Central memory CD8-positive, alpha-beta T cell (primary cell): ENCODE measurements around the gene CCNT2.
"Not testable (repeated sequence)": the region's sequence is repeated elsewhere in the genome, so short reads cannot be mapped to it uniquely, and the experiment has no call there.

Source experiments
- ATAC-seq: fragments of 150-1000 bp; cut with Tn5 transposase; replicated peaks from 2 replicates; pipeline ENCODE4 v1.10.0; 2022; ENCODE audit warnings: mild to moderate bottlenecking, moderate FRiP score, moderate number of reproducible peaks; ENCODE audit not compliant: poor library complexity, severe bottlenecking; ENCODE audit errors: extremely low read depth
- DNase-seq, 2 donors: peaks; one replicate each; pipeline ENCODE4 v3.0.0; 2021; ENCODE audit warnings: low spot score in 2 of 2
- H3K27ac Mint-ChIP-seq: one replicate; pipeline ENCODE4 v1.8.0; 2022; ENCODE audit warnings: low read depth, mild to moderate bottlenecking, moderate library complexity, mixed read lengths
- H3K27me3 Mint-ChIP-seq: one replicate; pipeline ENCODE4 v1.8.0; 2022; ENCODE audit warnings: mixed read lengths
- H3K36me3 Mint-ChIP-seq: one replicate; pipeline ENCODE4 v1.8.0; 2022; ENCODE audit warnings: mild to moderate bottlenecking, moderate library complexity, mixed read lengths; ENCODE audit not compliant: insufficient read depth
- H3K4me1 Mint-ChIP-seq: one replicate; pipeline ENCODE4 v1.8.0; 2022; ENCODE audit warnings: mixed read lengths
- H3K4me3 Mint-ChIP-seq: one replicate; pipeline ENCODE4 v1.8.0; 2022; ENCODE audit warnings: mild to moderate bottlenecking, moderate library complexity, mixed read lengths
- H3K9me3 Mint-ChIP-seq: one replicate; pipeline ENCODE4 v1.8.0; 2022; ENCODE audit warnings: mixed read lengths

The CCNT2 gene

GRCh38 chr2:134957477-134957876 lies 38.9 kb downstream of the CCNT2 start:
- ATAC-seq, result no peak
- Mint-ChIP-seq H3K4me1 (peaks cover 5% of the 10 kb centered on the region), H3K36me3 (peaks cover 43% of the 10 kb centered on the region), H3K27ac (no peak overlapping the region), H3K27me3 (no peaks in the 10 kb centered on the region), H3K9me3 (no peaks in the 10 kb centered on the region), H3K4me3 (no peak overlapping the region)
- DNase-seq, result no peak

GRCh38 chr2:134967166-134967565 lies 48.5 kb downstream of the CCNT2 start:
- ATAC-seq, H3K36me3 Mint-ChIP-seq, H3K9me3 Mint-ChIP-seq, DNase-seq, H3K27me3 Mint-ChIP-seq, H3K27ac Mint-ChIP-seq, H3K4me1 Mint-ChIP-seq, H3K4me3 Mint-ChIP-seq: not testable (repeated sequence)

- no peak for DNase-seq
- H3K4me3 Mint-ChIP-seq, result no peak overlapping the region
- H3K36me3 Mint-ChIP-seq, result peaks cover 1% of the 10 kb centered on the region
- H3K9me3 Mint-ChIP-seq, result peaks cover 19% of the 10 kb centered on the region
- ATAC-seq, result no peak
- H3K4me1 Mint-ChIP-seq, result no peaks in the 10 kb centered on the region
- H3K27me3 Mint-ChIP-seq, result peaks cover 7% of the 10 kb centered on the region
- H3K27ac Mint-ChIP-seq, result no peak overlapping the region
These were observed 54.9 kb downstream of the CCNT2 start for GRCh38 chr2:134973241-134974138.

GRCh38 chr2:134975281-134976009 lies 56.8 kb downstream of the CCNT2 start:
- H3K27ac Mint-ChIP-seq, result no peak overlapping the region
- DNase-seq (no peak), ATAC-seq (no peak)
- H3K4me1 Mint-ChIP-seq, result no peaks in the 10 kb centered on the region
- H3K9me3 Mint-ChIP-seq, result peaks cover 19% of the 10 kb centered on the region
- no peak overlapping the region for H3K4me3 Mint-ChIP-seq
- peaks cover 25% of the 10 kb centered on the region for H3K27me3 Mint-ChIP-seq
- peaks cover 1% of the 10 kb centered on the region for H3K36me3 Mint-ChIP-seq

GRCh38 chr2:134976074-134976702 lies 57.6 kb downstream of the CCNT2 start:
- DNase-seq (no peak), ATAC-seq (no peak)
- H3K4me1 Mint-ChIP-seq, result no peaks in the 10 kb centered on the region
- peaks cover 19% of the 10 kb centered on the region for H3K9me3 Mint-ChIP-seq
- H3K27ac Mint-ChIP-seq, result no peak overlapping the region
- peaks cover 1% of the 10 kb centered on the region for H3K36me3 Mint-ChIP-seq
- peaks cover 29% of the 10 kb centered on the region for H3K27me3 Mint-ChIP-seq
- H3K4me3 Mint-ChIP-seq, result no peak overlapping the region

- H3K4me3 Mint-ChIP-seq, H3K4me1 Mint-ChIP-seq: not testable (repeated sequence)
- H3K27me3 Mint-ChIP-seq, result peaks cover 29% of the 10 kb centered on the region
These were observed 58.5 kb downstream of the CCNT2 start for GRCh38 chr2:134977104-134977503.

GRCh38 chr2:134979221-134979620 lies 60.6 kb downstream of the CCNT2 start:
- no peak overlapping the region for H3K27ac Mint-ChIP-seq

More at GRCh38 chr2:134977104-134977503, 58.5 kb downstream of the CCNT2 start:
- not testable (repeated sequence) for ATAC-seq, H3K27ac Mint-ChIP-seq, DNase-seq, H3K36me3 Mint-ChIP-seq
- peaks cover 19% of the 10 kb centered on the region for H3K9me3 Mint-ChIP-seq

GRCh38 chr2:134980639-134981038 lies 62.0 kb downstream of the CCNT2 start:
- DNase-seq, result no peak
- no peak overlapping the region for H3K4me3 Mint-ChIP-seq
- peaks cover 1% of the 10 kb centered on the region for H3K36me3 Mint-ChIP-seq
- no peak overlapping the region for H3K27ac Mint-ChIP-seq
- H3K27me3 Mint-ChIP-seq, result peaks cover 29% of the 10 kb centered on the region
- no peak for ATAC-seq
- H3K4me1 Mint-ChIP-seq, result no peaks in the 10 kb centered on the region
- H3K9me3 Mint-ChIP-seq, result peaks cover 5% of the 10 kb centered on the region

More at GRCh38 chr2:134979221-134979620, 60.6 kb downstream of the CCNT2 start:
- Mint-ChIP-seq H3K4me3 (no peak overlapping the region), H3K27me3 (peaks cover 29% of the 10 kb centered on the region), H3K9me3 (peaks cover 12% of the 10 kb centered on the region), H3K36me3 (peaks cover 1% of the 10 kb centered on the region), H3K4me1 (no peaks in the 10 kb centered on the region)
- no peak for ATAC-seq
- no peak for DNase-seq

GRCh38 chr2:134982603-134983002 lies 64.0 kb downstream of the CCNT2 start:
- Mint-ChIP-seq H3K27ac (no peak overlapping the region), H3K27me3 (peaks cover 44% of the 10 kb centered on the region), H3K4me1 (no peaks in the 10 kb centered on the region), H3K4me3 (no peak overlapping the region), H3K36me3 (peaks cover under 1% of the 10 kb centered on the region), H3K9me3 (peaks cover 5% of the 10 kb centered on the region)
- ATAC-seq (no peak), DNase-seq (no peak)

GRCh38 chr2:134985061-134985460 lies 66.4 kb downstream of the CCNT2 start:
- Mint-ChIP-seq H3K27ac (no peak overlapping the region), H3K4me1 (no peaks in the 10 kb centered on the region), H3K27me3 (peaks cover 40% of the 10 kb centered on the region), H3K4me3 (no peak overlapping the region), H3K36me3 (peaks cover 2% of the 10 kb centered on the region), H3K9me3 (peaks cover 5% of the 10 kb centered on the region)
- DNase-seq (no peak), ATAC-seq (no peak)

GRCh38 chr2:134988994-134989605 lies 70.5 kb downstream of the CCNT2 start:
- Mint-ChIP-seq H3K4me1 (no peaks in the 10 kb centered on the region), H3K27me3 (peaks cover 32% of the 10 kb centered on the region), H3K27ac (no peak overlapping the region), H3K36me3 (peaks cover 2% of the 10 kb centered on the region), H3K9me3 (peaks cover 2% of the 10 kb centered on the region), H3K4me3 (no peak overlapping the region)
- DNase-seq, result no peak
- no peak for ATAC-seq

- Mint-ChIP-seq H3K4me1 (peaks cover 5% of the 10 kb centered on the region), H3K4me3 (no peak overlapping the region), H3K36me3 (no peaks in the 10 kb centered on the region), H3K27me3 (peaks cover 6% of the 10 kb centered on the region), H3K27ac (no peak overlapping the region), H3K9me3 (no peaks in the 10 kb centered on the region)
- ATAC-seq (no peak), DNase-seq (no peak)
These were observed 80.9 kb downstream of the CCNT2 start for GRCh38 chr2:134999521-134999920.
